ENCODE measurements around the gene TNC.

The TNC gene

DNA sequence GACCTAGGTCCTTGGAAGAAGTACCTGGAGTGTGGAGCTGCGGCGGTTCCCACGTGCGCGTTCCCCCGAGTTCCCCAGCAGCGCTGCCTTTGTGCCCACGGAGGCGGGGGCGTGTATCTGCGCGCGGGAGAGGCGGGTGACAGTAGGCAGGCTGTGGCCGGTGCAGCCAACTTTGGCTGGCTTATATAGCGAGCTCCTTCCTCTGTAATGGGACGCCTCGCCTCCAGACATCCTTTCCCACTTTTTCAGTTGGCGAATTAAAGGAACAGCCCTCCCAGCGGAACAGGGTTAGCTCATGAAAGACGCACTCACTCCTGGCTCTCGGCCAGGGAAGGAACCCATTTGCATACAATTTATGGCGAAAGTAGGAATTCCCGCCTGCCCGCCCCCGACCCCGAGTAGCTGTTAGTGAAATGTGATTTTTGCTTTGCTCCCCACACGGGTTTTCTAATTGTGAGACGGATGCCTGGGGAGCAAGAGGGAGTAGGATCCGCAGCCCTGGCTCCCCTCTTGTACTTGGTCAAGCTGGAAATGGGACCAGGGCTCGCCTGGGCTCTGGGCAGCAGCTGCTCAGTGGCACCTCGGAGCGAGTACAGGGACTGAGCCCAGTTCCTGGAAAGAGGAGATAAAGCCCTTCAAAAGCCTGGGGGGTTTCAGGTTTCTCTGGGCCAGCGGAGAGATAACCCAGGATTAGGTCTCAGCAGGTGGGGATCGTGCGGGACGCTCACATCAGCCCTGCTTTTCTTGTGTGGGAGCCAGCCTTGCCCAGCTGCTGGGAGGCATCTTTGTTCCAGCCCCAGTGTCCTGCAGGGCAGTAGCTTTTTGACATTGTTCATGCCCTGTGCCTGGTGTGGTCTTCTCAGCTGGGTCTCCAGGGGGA is at the start of gene TNC:
TSS of gene TNC (minus strand) at position 159 of the 880 bp plus-strand sequence. CDS start 27,139 bp downstream, outside the sequence.
- peak; percentile 58 for DNase-seq (ENCODE audit: low read depth)
- H3K4me3 ChIP-seq (ENCODE audit: low read depth, low read length) = peak within 1 kb of the TSS; percentile 40

DNA sequence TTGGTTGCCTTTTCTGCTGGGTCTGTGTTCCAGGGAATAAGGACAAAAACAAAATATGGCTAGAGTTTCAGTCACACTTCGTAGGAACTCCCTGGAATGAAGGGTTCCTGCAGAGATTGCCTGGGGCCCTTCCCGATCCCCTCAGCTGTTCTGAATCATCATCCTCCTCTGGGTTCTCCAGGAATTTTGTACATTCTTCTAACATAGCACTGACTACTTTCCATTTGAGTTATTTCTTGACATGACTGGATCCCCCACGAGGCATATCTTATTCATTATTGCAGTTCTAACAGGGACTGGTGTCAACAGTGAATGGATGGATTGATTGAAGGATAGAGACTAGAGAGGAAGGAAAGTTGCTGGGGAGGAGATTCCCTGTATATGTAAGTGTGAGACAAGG is 49.2 kb upstream of the TNC start:
- TF ChIP-seq, protein P1, sequence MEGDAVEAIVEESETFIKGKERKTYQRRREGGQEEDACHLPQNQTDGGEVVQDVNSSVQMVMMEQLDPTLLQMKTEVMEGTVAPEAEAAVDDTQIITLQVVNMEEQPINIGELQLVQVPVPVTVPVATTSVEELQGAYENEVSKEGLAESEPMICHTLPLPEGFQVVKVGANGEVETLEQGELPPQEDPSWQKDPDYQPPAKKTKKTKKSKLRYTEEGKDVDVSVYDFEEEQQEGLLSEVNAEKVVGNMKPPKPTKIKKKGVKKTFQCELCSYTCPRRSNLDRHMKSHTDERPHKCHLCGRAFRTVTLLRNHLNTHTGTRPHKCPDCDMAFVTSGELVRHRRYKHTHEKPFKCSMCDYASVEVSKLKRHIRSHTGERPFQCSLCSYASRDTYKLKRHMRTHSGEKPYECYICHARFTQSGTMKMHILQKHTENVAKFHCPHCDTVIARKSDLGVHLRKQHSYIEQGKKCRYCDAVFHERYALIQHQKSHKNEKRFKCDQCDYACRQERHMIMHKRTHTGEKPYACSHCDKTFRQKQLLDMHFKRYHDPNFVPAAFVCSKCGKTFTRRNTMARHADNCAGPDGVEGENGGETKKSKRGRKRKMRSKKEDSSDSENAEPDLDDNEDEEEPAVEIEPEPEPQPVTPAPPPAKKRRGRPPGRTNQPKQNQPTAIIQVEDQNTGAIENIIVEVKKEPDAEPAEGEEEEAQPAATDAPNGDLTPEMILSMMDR (conservative IDR thresholded peaks at IDR 0.05; ENCODE audit: low read depth, low read length) = no peak
- DNase-seq (ENCODE audit: low read depth) = peak; percentile 51
- no peak overlapping the region for H3K4me3 ChIP-seq (ENCODE audit: low read depth, low read length)

More for the DNA sequence above, at the start of gene TNC:
- TF ChIP-seq, protein P1 (conservative IDR thresholded peaks at IDR 0.05; ENCODE audit: low read depth, low read length) = no peak

- no peak for DNase-seq (ENCODE audit: low read depth)
- no peak overlapping the region for H3K4me3 ChIP-seq (ENCODE audit: low read depth, low read length)
- TF ChIP-seq, protein P1 (conservative IDR thresholded peaks at IDR 0.05; ENCODE audit: low read depth, low read length) = no peak
Observed at GRCh38 chr9:115165233-115165632, 47.3 kb upstream of the TNC start.

GRCh38 chr9:115164511-115164974 is 46.6 kb upstream of the TNC start:
- TF ChIP-seq, protein P1 (conservative IDR thresholded peaks at IDR 0.05; ENCODE audit: low read depth, low read length) = no peak
- no peak overlapping the region for H3K4me3 ChIP-seq (ENCODE audit: low read depth, low read length)
- DNase-seq (ENCODE audit: low read depth) = no peak

DNA sequence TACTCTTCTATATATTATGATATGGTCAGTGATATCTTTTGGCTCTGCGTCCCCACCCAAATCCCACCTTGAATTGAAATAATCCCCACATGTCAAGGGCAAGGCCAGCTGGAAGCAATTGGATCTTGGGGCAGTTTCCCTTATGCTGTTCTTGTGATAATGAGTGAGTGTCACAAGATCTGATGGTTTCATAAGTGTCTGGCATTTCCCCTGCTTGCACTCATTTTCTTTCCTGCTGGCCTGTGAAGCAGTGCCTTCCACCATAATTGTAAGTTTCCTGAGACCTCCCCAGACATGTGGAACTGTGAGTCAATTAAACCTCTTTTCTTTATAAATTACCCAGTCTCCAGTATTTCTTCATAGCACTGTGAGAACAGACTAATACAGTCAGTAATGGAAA is 45.0 kb upstream of the TNC start:
- DNase-seq (ENCODE audit: low read depth) = no peak
- TF ChIP-seq, protein P1 (conservative IDR thresholded peaks at IDR 0.05; ENCODE audit: low read depth, low read length) = no peak
- no peak overlapping the region for H3K4me3 ChIP-seq (ENCODE audit: low read depth, low read length)

DNA sequence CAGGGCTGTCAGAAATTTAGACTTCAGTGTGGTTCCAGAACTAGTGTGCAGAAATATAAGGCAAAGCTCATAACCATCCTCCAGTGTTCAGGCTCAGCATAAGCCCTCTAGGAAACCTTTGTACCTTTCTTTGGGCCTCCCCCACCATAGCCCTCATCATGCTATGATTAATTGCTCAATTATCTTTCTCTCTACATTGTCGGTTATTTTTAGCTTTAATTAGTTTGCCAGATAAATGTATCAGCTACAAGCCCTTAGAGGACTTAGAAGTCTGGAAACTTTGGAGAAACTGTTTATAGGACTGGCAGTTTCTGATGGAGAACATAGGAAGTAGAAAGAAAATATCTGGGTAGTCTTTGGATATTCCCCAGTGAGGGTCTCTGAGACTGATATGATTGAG is 43.5 kb upstream of the TNC start:
- no peak for DNase-seq (ENCODE audit: low read depth)
- no peak overlapping the region for H3K4me3 ChIP-seq (ENCODE audit: low read depth, low read length)
- TF ChIP-seq, protein P1 (conservative IDR thresholded peaks at IDR 0.05; ENCODE audit: low read depth, low read length) = no peak

All from choroid plexus epithelial cell (primary cell).